ENCODE measurements around the gene ABCC10.
"Not testable (repeated sequence)": the region's sequence is repeated elsewhere in the genome, so short reads cannot be mapped to it uniquely, and the experiment has no call there.

The ABCC10 gene

DNA sequence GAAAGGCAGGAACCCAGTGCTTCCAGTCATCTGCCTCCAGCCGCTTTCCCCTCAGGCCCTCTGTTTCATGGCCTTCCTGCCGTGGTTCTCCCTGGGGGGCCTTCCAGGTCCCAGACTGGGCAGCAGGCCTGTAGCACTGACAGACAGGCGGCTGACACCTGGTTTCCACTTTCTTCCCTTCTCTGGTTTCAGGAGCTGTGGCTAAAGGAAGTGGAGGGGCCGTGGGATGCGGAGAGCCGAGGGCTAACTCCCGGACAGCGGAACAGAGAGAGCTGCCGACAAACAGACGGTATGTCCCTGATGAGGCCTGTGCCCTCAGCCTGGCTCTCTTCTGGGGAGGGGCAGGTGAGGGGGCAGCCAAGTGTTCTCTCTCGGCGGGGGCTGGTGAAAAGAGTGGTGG lies 70.3 kb downstream of the ABCC10 start:
- TF ChIP-seq, protein P1, sequence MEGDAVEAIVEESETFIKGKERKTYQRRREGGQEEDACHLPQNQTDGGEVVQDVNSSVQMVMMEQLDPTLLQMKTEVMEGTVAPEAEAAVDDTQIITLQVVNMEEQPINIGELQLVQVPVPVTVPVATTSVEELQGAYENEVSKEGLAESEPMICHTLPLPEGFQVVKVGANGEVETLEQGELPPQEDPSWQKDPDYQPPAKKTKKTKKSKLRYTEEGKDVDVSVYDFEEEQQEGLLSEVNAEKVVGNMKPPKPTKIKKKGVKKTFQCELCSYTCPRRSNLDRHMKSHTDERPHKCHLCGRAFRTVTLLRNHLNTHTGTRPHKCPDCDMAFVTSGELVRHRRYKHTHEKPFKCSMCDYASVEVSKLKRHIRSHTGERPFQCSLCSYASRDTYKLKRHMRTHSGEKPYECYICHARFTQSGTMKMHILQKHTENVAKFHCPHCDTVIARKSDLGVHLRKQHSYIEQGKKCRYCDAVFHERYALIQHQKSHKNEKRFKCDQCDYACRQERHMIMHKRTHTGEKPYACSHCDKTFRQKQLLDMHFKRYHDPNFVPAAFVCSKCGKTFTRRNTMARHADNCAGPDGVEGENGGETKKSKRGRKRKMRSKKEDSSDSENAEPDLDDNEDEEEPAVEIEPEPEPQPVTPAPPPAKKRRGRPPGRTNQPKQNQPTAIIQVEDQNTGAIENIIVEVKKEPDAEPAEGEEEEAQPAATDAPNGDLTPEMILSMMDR (IDR thresholded peaks at IDR 0.05; ENCODE audit: low read depth, low read length, missing control alignments) = no peak
- H3K4me3 ChIP-seq (ENCODE audit: low read depth, low read length) = no peak overlapping the region
- DNase-seq (ENCODE audit: low read depth) = no peak
- in situ Hi-C loops (cut with HindIII; ENCODE audit: low sequenced_read_pairs) = no loop called here

DNA sequence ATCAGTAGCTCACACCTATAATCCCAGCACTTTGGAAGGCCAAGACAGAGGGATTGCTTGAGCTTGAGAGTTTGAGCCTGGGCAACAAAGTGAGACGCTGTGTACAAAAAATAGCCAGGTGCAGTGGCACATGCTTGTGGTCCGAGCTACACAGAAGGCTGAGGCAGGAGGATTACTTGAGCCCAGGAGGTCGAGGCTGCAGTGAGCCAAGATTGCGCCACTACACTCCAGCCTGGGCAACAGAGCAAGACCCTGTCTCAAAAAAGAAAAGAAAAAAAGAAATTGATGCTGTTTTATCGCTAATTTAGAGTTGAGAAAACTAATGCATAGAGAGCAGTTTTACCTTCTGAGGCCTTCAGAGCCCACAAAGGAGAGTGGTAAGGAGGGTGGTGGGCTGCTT lies 71.0 kb downstream of the ABCC10 start:
- H3K4me3 ChIP-seq (ENCODE audit: low read depth, low read length); DNase-seq (ENCODE audit: low read depth); in situ Hi-C loops (cut with HindIII; ENCODE audit: low sequenced_read_pairs): not testable (repeated sequence)

DNA sequence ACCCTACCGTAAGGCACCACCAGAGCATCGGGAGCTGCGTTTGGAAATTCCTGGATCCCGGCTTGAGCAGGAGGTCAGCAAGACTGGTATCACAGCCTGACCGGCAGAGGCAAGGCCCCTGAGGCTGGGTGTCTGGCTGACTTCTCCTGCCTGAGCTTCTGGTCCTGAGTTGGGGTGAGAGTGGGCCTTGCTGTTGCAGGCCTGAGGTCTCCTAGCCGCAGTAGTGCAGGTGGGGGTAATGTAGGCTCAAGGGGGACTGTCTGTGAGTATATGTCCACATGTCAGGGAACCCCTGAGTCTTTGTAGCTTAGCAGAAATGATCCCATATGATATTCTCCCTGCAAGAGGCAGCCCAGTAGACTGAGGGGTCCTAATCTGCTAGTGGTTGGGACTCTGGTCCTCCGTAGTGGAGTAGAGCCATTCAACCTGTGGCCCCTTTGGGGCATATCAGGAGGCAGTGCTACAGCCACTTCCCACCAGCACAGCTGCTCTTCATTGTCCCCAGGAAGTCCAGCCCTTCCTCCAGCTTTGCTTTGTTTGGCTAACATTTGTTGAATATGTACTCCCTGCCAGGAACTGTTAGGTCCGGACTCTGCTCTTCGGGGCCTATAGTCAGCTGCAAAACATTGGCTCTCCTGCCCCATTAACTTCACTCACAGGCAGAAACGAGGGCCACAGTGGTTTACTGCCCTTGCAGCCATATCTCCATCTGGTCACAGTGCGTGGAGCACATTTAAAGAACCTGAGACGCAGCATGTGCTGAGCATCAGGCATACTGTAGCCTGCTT lies 71.9 kb downstream of the ABCC10 start:
- TF ChIP-seq, protein P1 (IDR thresholded peaks at IDR 0.05; ENCODE audit: low read depth, low read length, missing control alignments) = no peak

More for the DNA sequence above, 71.9 kb downstream of the ABCC10 start:
- H3K4me3 ChIP-seq (ENCODE audit: low read depth, low read length) = no peak overlapping the region
- in situ Hi-C loops (cut with HindIII; ENCODE audit: low sequenced_read_pairs) = no loop called here
- DNase-seq (ENCODE audit: low read depth) = no peak

Data from astrocyte of the cerebellum (primary cell).